Erythroblast (primary cell): Measurements from ENCODE around the gene PROCR.

Experiments used
- GATA1 ChIP-seq: IDR thresholded peaks from 2 replicates; pipeline ENCODE4 v1.6.1; 2011; ENCODE audit warnings: low read depth, mild to moderate bottlenecking, control low read depth, low read length, moderate library complexity
- POLR2A ChIP-seq: IDR thresholded peaks from 2 replicates; pipeline ENCODE4 v1.6.1; 2011; ENCODE audit warnings: mild to moderate bottlenecking, low read length

GRCh38 chr20:35199740-35200139, 27.9 kb downstream of the PROCR start:
- no peak for TF ChIP-seq POLR2A
- TF ChIP-seq GATA1 = no peak
